Left ventricle myocardium inferior (tissue), 1 donor: ENCODE results near the gene ZSCAN16. TPM values are rescaled to one million over a fixed set of nuclear protein-coding genes. Genes with fewer than 3 reads are reported as not detected.

Source experiments
- DNase-seq: peaks from one replicate; pipeline ENCODE4 v3.0.0-alpha.2; 2020
- H3K27ac ChIP-seq: fragments of 200-600 bp; replicated peaks from 2 replicates; pipeline ENCODE4 v1.8.0; 2021
- H3K27me3 ChIP-seq: fragments of 200-600 bp; 2 replicates; pipeline ENCODE4 v1.8.0; 2021; ENCODE audit warnings: low read depth
- H3K36me3 ChIP-seq: fragments of 200-600 bp; 2 replicates; pipeline ENCODE4 v1.8.0; 2021
- H3K4me1 ChIP-seq: fragments of 200-600 bp; 2 replicates; pipeline ENCODE4 v1.8.0; 2021
- H3K4me3 ChIP-seq: fragments of 200-600 bp; 2 replicates; pipeline ENCODE4 v1.8.0; 2021; ENCODE audit warnings: mild to moderate bottlenecking, moderate library complexity
- H3K9me3 ChIP-seq: fragments of 200-600 bp; replicated peaks from 2 replicates; pipeline ENCODE4 v1.8.0; 2021
- CTCF ChIP-seq: fragments of 200-600 bp; IDR thresholded peaks from 2 replicates; pipeline ENCODE4 v1.8.0; 2021; ENCODE audit warnings: antibody characterized with exemption, mild to moderate bottlenecking, borderline replicate concordance
- intact Hi-C: fragments of 100-400 bp; cut with micrococcal nuclease; formaldehyde crosslinking; loops from one replicate; pipeline ENCODE4 v1.11.0; 2022
- total RNA-seq: library from RNA; stranded (reverse); fragmentation: NEBNext Ultra II Directional; extraction: Animal tissue kit (Norgen Biotek cat#: 25700); gene quantifications from one replicate; pipeline ENCODE4 v1.2.1, GENCODE V29; 2021
- donor health status: DM: no; HTN: yes; CAD: no; lungs with severe emphysema.

The ZSCAN16 gene
- total RNA-seq, 1 donor from 2014 or later: 2.1 TPM

GRCh38 chr6:28161410-28162079, 37.1 kb downstream of the ZSCAN16 start:
- DNase-seq: peak; percentile 78
- peak overlapping the region; percentile 69 for H3K4me3 ChIP-seq
- peaks cover 21% of the 10 kb centered on the region for H3K36me3 ChIP-seq
- H3K27ac ChIP-seq: peak overlapping the region; percentile 36
- no peaks in the 10 kb centered on the region for H3K9me3 ChIP-seq
- H3K27me3 ChIP-seq: no peaks in the 10 kb centered on the region
- peaks cover 16% of the 10 kb centered on the region for H3K4me1 ChIP-seq
- intact Hi-C loops: no loop called here
- TF ChIP-seq CTCF: no peak

- Histone ChIP-seq H3K36me3 (peaks cover 4% of the 10 kb centered on the region), H3K27me3 (no peaks in the 10 kb centered on the region), H3K4me1 (peaks cover 16% of the 10 kb centered on the region), H3K27ac (no peak overlapping the region), H3K9me3 (no peaks in the 10 kb centered on the region), H3K4me3 (no peak overlapping the region)
- no peak for DNase-seq
- no peak for TF ChIP-seq CTCF
- intact Hi-C loops: no loop called here
Observed at GRCh38 chr6:28165563-28165962, 41.2 kb downstream of the ZSCAN16 start.

- H3K4me3 ChIP-seq: no peak overlapping the region
- peaks cover 4% of the 10 kb centered on the region for H3K36me3 ChIP-seq
- intact Hi-C loops: no loop called here
- TF ChIP-seq CTCF: no peak
- no peaks in the 10 kb centered on the region for H3K27me3 ChIP-seq
- peaks cover 4% of the 10 kb centered on the region for H3K4me1 ChIP-seq
- no peak for DNase-seq
- no peak overlapping the region for H3K27ac ChIP-seq
- H3K9me3 ChIP-seq: no peaks in the 10 kb centered on the region
Observed at GRCh38 chr6:28167068-28167467, 42.7 kb downstream of the ZSCAN16 start.

GRCh38 chr6:28167926-28168325, 43.5 kb downstream of the ZSCAN16 start:
- intact Hi-C loops: no loop called here
- Histone ChIP-seq H3K4me1 (no peaks in the 10 kb centered on the region), H3K4me3 (no peak overlapping the region), H3K9me3 (no peaks in the 10 kb centered on the region), H3K27ac (no peak overlapping the region), H3K27me3 (no peaks in the 10 kb centered on the region), H3K36me3 (peaks cover 4% of the 10 kb centered on the region)
- no peak for DNase-seq
- no peak for TF ChIP-seq CTCF

- Histone ChIP-seq H3K4me1 (no peaks in the 10 kb centered on the region), H3K36me3 (peaks cover 4% of the 10 kb centered on the region), H3K4me3 (no peak overlapping the region), H3K27ac (no peak overlapping the region), H3K9me3 (no peaks in the 10 kb centered on the region), H3K27me3 (no peaks in the 10 kb centered on the region)
- intact Hi-C loops: no loop called here
- DNase-seq: no peak
- TF ChIP-seq CTCF: no peak
Observed at GRCh38 chr6:28171271-28171670, 46.9 kb downstream of the ZSCAN16 start.
